B cell (primary cell): ENCODE results near the gene RPTOR. TPM values are rescaled to one million over a fixed set of nuclear protein-coding genes. Genes with fewer than 3 reads are reported as not detected.

ENCODE experiments used
- ATAC-seq: fragments of 200-7000 bp; cut with Tn5 transposase; one replicate; pipeline ENCODE4 v1.10.0; 2021; ENCODE audit warnings: low read depth, mild to moderate bottlenecking, moderate number of reproducible peaks, moderate library complexity
- CTCF ChIA-PET: fragments of 350-600 bp; sonication (Branson Sonifier 250); formaldehyde crosslinking; loops from one replicate; lab custom pipeline; 2021; ENCODE audit warnings: antibody characterized with exemption, inconsistent platforms; lab: Charles Lee
- POLR2A ChIA-PET: fragments of 350-600 bp; sonication (Branson Sonifier 250); formaldehyde crosslinking; loops from one replicate; lab custom pipeline; 2021; ENCODE audit warnings: antibody characterized with exemption; lab: Charles Lee
- DNase-seq: peaks from one replicate; pipeline ENCODE4 v3.0.0; 2013
- H2AFZ ChIP-seq: 2 replicates; pipeline ENCODE4 v1.6.1; 2012; ENCODE audit warnings: mild to moderate bottlenecking, low read depth, low read length; ENCODE audit not compliant: insufficient read depth, poor library complexity, severe bottlenecking
- H3K27ac ChIP-seq, 2 donors: 1 replicate in 1 of 2; 2 replicates in 1 of 2; pipeline ENCODE4 v1.5.1; 2012 to 2013; ENCODE audit warnings: low read length in 2 of 2, mild to moderate bottlenecking in 2 of 2, moderate library complexity in 1 of 2
- H3K27me3 ChIP-seq, 4 experiments: fragments of 200-600 bp in 1 of 4; sonication (generic) in 1 of 4; replicated peaks in 1 of 4; 1 replicate in 2 of 4; 2 replicates in 2 of 4; pipeline versions ENCODE4 v1.6.1 to v1.7.0; 2013 to 2016; ENCODE audit warnings: low read length in 3 of 4, mild to moderate bottlenecking in 2 of 4, mixed read lengths in 1 of 4, moderate library complexity in 1 of 4; ENCODE audit not compliant: insufficient read depth in 4 of 4, control insufficient read depth in 3 of 4; ENCODE audit errors: control extremely low read depth in 1 of 4
- H3K36me3 ChIP-seq, 2 experiments: replicated peaks in 1 of 2; 1 replicate in 1 of 2; 2 replicates in 1 of 2; pipeline versions ENCODE4 v1.6.1 to v1.7.1; 2013; ENCODE audit warnings: low read length in 1 of 2; ENCODE audit not compliant: insufficient read depth in 2 of 2, control insufficient read depth in 1 of 2; ENCODE audit errors: control extremely low read depth in 1 of 2, extremely low read depth in 1 of 2
- H3K4me1 ChIP-seq, 2 donors: fragments of 200-600 bp in 1 of 2; sonication (generic) in 1 of 2; 1 replicate in 1 of 2; 2 replicates in 1 of 2; pipeline versions ENCODE4 v1.5.1 to v1.6.1; 2013 to 2017; ENCODE audit warnings: low read length in 2 of 2; ENCODE audit not compliant: control insufficient read depth in 2 of 2, insufficient read depth in 2 of 2
- H3K4me2 ChIP-seq: replicated peaks from 2 replicates; pipeline ENCODE3; 2012; ENCODE audit warnings: mild to moderate bottlenecking, low read depth, low read length; ENCODE audit not compliant: poor library complexity, severe bottlenecking
- H3K4me3 ChIP-seq, 5 experiments: fragments of 200-600 bp in 1 of 5; sonication (generic) in 1 of 5; 1 replicate in 3 of 5; 2 replicates in 2 of 5; pipeline versions ENCODE4 v1.5.1 to v1.7.0; 2011 to 2016; ENCODE audit warnings: low read length in 4 of 5, mild to moderate bottlenecking in 4 of 5, low read depth in 2 of 5, control low read depth in 1 of 5, moderate library complexity in 1 of 5; ENCODE audit not compliant: insufficient read depth in 1 of 5; ENCODE audit errors: control extremely low read depth in 1 of 5, extremely low read depth in 1 of 5
- H3K79me2 ChIP-seq: fragments of 200-600 bp; sonication (generic); one replicate; pipeline ENCODE4 v1.6.0; 2016; ENCODE audit warnings: low read length; ENCODE audit not compliant: control insufficient read depth, insufficient read depth
- H3K9ac ChIP-seq: fragments of 200-600 bp; sonication (generic); 2 replicates; pipeline ENCODE4 v1.6.1; 2017; ENCODE audit warnings: mild to moderate bottlenecking, low read length, moderate library complexity
- H3K9me3 ChIP-seq, 3 donors: one replicate each; pipeline versions ENCODE4 v1.6.1 to v1.7.1; 2013; ENCODE audit warnings: low read length in 2 of 3; ENCODE audit not compliant: control insufficient read depth in 2 of 3, insufficient read depth in 1 of 3; ENCODE audit errors: control extremely low read depth in 1 of 3
- H4K20me1 ChIP-seq: 2 replicates; pipeline ENCODE4 v1.6.0; 2012; ENCODE audit warnings: mild to moderate bottlenecking, low read length; ENCODE audit not compliant: insufficient read depth, control insufficient read depth, poor library complexity, severe bottlenecking
- H3K27ac Mint-ChIP-seq: one replicate; pipeline ENCODE4 v1.8.0; 2021; ENCODE audit warnings: mixed read lengths
- H3K27me3 Mint-ChIP-seq: one replicate; pipeline ENCODE4 v1.8.0; 2021; ENCODE audit warnings: mixed read lengths
- H3K4me1 Mint-ChIP-seq: one replicate; pipeline ENCODE4 v1.8.0; 2021; ENCODE audit warnings: mixed read lengths
- H3K4me3 Mint-ChIP-seq: one replicate; pipeline ENCODE4 v1.8.0; 2021; ENCODE audit warnings: mixed read lengths
- H3K9me3 Mint-ChIP-seq: one replicate; pipeline ENCODE4 v1.8.0; 2022; ENCODE audit warnings: mixed read lengths; ENCODE audit not compliant: insufficient read depth
- CTCF ChIP-seq: fragments of 200-600 bp; IDR thresholded peaks from one replicate; pipeline ENCODE4 v1.8.0; 2022; ENCODE audit warnings: antibody characterized with exemption, mild to moderate bottlenecking
- EZH2 ChIP-seq: IDR thresholded peaks from 2 replicates; pipeline ENCODE4 v1.6.1; 2012; ENCODE audit warnings: borderline replicate concordance, low read depth, mild to moderate bottlenecking, moderate library complexity, low read length; ENCODE audit not compliant: insufficient read depth, poor library complexity, severe bottlenecking
- WGBS: methylation state at CpG from one replicate; pipeline ENCODE4 v1.1.5; 2013; ENCODE audit warnings: missing lambda C conversion rate; ENCODE audit not compliant: insufficient coverage; 5-methylcytosine and 5-hydroxymethylcytosine counted together
- intact Hi-C: fragments of 100-400 bp; cut with micrococcal nuclease; formaldehyde crosslinking; loops from one replicate; pipeline ENCODE4 v1.10.0; 2022
- polyA plus RNA-seq: library from polyadenylated mRNA; depleted of rRNA; stranded (reverse); fragments of >200 nt; gene quantifications from 2 replicates; pipeline ENCODE4 v1.2.3, GENCODE V29; 2012
- total RNA-seq, 2 donors: library from RNA; stranded (reverse); fragments of 120-200 nt in 1 of 2; gene quantifications; 1 replicate in 1 of 2; 2 replicates in 1 of 2; pipeline versions ENCODE4 v1.2.3 to v1.2.4, GENCODE V29; 2013 to 2022

RPTOR gene
- total and polyA plus RNA-seq, 2 donors (not counting 1 experiment from before 2014, with no cell fraction given), result 13.4 to 58.8 TPM

- Histone ChIP-seq H2AFZ (no peak overlapping the region), H3K27me3 (no peaks in the 10 kb centered on the region), H3K4me3 (no peak overlapping the region), H3K9me3 (no peaks in the 10 kb centered on the region), H3K4me1 (peaks cover 15 to 17% of the 10 kb centered on the region in 2 donors), H3K27ac (no peak overlapping the region), H4K20me1 (no peaks in the 10 kb centered on the region), H3K9ac (no peak overlapping the region), H3K79me2 (no peaks in the 10 kb centered on the region), H3K36me3 (peaks cover 0 to 38% of the 10 kb centered on the region in 2 experiments), H3K4me2 (peak overlapping the region; percentile 17)
- ChIA-PET CTCF (no interaction called here), POLR2A (interaction anchor here (0.6 to 0.9 kb wide), 2 partner anchors 47 to 373 kb away, joined by 3 to 4 read pairs; no protein-coding TSS in a partner anchor)
- peak overlapping the region; percentile 37 for H3K27ac Mint-ChIP-seq
- 49% methylated on average over 17 of the region's 20 CpGs for WGBS
- ATAC-seq, result peak; percentile 82
- intact Hi-C loops, result no loop called here
- no peaks in the 10 kb centered on the region for H3K27me3 Mint-ChIP-seq
- H3K4me3 Mint-ChIP-seq, result peak overlapping the region; percentile 12
- H3K9me3 Mint-ChIP-seq, result no peaks in the 10 kb centered on the region
- peaks cover 20% of the 10 kb centered on the region for H3K4me1 Mint-ChIP-seq
- TF ChIP-seq CTCF, result no peak
- TF ChIP-seq EZH2, result no peak
- no peak for DNase-seq
These were observed 282.5 kb downstream of the RPTOR start for GRCh38 chr17:80826955-80827645.
